ENCODE data around the gene RAB1B. TPM values are rescaled to one million over a fixed set of nuclear protein-coding genes. Genes with fewer than 3 reads are reported as not detected.
A peak's percentile ranks its signal among the peaks of the same experiment; 100 is the strongest.

The RAB1B gene
- total RNA-seq, 4 donors from 2014 or later: 96.0 to 194 (median 130) TPM

DNA sequence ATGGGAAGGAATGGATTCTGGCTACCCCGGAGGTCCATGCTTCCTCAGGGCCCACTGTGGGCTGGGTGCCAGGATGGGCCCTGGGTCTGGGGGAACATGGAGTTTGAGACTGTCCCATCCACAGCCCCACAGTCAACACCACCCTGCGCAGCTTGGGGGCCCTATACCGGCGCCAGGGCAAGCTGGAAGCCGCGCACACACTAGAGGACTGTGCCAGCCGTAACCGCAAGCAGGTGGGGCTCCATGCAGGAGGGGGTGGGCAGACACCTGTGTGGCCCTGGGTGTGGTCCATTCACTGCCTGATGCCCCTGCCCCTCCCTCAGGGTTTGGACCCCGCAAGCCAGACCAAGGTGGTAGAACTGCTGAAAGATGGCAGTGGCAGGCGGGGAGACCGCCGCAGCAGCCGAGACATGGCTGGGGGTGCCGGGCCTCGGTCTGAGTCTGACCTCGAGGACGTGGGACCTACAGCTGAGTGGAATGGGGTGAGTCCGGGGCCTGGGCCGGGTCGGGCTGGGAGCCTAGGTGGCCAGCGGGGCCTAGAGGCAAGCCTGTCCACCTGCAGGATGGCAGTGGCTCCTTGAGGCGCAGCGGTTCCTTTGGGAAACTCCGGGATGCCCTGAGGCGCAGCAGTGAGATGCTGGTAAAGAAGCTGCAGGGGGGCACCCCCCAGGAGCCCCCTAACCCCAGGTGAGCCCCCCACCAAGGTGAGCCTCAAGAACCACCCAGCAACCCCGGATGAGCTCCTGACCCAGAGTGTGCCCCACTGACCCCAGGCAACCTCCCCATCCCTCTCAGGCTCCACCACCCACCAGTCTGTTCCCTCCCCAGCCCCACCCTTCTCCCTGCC is 2.7 kb upstream of the RAB1B start:
- in situ Hi-C loops (cut with MboI; ENCODE audit: low sequenced_read_pairs in 4 of 4): no loop called here

DNA sequence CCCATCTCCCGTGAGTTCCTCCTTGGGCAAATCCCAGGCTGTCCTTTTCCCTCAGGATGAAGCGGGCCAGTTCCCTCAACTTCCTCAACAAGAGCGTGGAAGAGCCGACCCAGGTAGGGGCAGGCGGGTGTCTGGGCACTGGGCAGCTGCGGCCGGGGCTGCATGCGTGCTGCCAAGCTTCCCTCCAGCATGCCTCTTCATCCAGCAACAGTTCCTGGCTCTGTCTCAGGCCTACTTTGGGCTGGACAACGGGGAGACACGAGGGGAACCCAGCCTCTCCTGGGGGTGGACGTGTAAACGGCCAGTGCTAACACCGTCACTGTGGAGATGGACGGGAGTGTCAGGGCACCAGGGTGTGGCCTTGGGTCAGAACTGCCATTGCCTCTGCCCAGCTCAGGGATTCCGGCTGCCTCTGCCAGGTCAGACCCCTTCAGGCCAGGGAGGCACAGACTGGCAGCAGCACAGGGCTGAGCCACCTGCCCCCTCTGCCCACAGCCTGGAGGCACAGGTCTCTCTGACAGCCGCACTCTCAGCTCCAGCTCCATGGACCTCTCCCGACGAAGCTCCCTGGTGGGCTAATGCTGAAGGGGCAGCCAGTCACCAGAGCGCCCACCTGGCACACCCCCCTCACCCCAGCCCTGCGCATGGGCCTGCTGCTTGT is 1.9 kb upstream of the RAB1B start:
- DNase-seq (no peak), ATAC-seq (no peak)
- peaks cover 0 to 21% of the 10 kb centered on the region in 2 donors for H3K36me3 ChIP-seq
- no peak for TF ChIP-seq POLR2A (IDR thresholded peaks at IDR 0.05)
- TF ChIP-seq, protein P1, sequence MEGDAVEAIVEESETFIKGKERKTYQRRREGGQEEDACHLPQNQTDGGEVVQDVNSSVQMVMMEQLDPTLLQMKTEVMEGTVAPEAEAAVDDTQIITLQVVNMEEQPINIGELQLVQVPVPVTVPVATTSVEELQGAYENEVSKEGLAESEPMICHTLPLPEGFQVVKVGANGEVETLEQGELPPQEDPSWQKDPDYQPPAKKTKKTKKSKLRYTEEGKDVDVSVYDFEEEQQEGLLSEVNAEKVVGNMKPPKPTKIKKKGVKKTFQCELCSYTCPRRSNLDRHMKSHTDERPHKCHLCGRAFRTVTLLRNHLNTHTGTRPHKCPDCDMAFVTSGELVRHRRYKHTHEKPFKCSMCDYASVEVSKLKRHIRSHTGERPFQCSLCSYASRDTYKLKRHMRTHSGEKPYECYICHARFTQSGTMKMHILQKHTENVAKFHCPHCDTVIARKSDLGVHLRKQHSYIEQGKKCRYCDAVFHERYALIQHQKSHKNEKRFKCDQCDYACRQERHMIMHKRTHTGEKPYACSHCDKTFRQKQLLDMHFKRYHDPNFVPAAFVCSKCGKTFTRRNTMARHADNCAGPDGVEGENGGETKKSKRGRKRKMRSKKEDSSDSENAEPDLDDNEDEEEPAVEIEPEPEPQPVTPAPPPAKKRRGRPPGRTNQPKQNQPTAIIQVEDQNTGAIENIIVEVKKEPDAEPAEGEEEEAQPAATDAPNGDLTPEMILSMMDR (IDR thresholded peaks at IDR 0.05 in 4 of 5, conservative IDR thresholded peaks at IDR 0.05 in 1 of 5): no peak
- in situ Hi-C loops (cut with MboI; ENCODE audit: low sequenced_read_pairs in 4 of 4) (no loop called here), intact Hi-C loops (cut with DNase I; ENCODE audit: low total_unique reads) (loop anchor here (2.0 to 5.0 kb wide), 3 partner anchors 71 to 348 kb away; partner anchors contain the start of genes C11orf68, DRAP1, RIN1 and SF3B2)
- H3K9me3 ChIP-seq: no peaks in the 10 kb centered on the region
- peaks cover 19 to 27% of the 10 kb centered on the region in 2 donors for H3K4me1 ChIP-seq
- peak overlapping the region; percentile 79 to 91 (median 81) for H3K4me3 ChIP-seq
- H3K27ac ChIP-seq: peak overlapping the region; percentile 92 to 99 (median 96)
- no peaks in the 10 kb centered on the region for H3K27me3 ChIP-seq

More for the DNA sequence above, 2.7 kb upstream of the RAB1B start:
- intact Hi-C loops (cut with DNase I; ENCODE audit: low total_unique reads): loop anchor here (2.0 to 5.0 kb wide), 3 partner anchors 72 to 347 kb away; partner anchors contain the start of genes C11orf68, DRAP1, RIN1 and SF3B2
- DNase-seq (no peak), ATAC-seq (no peak)
- H3K27ac ChIP-seq: no peak overlapping the region
- H3K36me3 ChIP-seq: peaks cover 0 to 25% of the 10 kb centered on the region in 2 donors
- H3K4me1 ChIP-seq: peaks cover 19 to 25% of the 10 kb centered on the region in 2 donors
- no peaks in the 10 kb centered on the region for H3K27me3 ChIP-seq
- no peaks in the 10 kb centered on the region for H3K9me3 ChIP-seq
- H3K4me3 ChIP-seq: no peak overlapping the region
- TF ChIP-seq POLR2A (IDR thresholded peaks at IDR 0.05): no peak

DNA sequence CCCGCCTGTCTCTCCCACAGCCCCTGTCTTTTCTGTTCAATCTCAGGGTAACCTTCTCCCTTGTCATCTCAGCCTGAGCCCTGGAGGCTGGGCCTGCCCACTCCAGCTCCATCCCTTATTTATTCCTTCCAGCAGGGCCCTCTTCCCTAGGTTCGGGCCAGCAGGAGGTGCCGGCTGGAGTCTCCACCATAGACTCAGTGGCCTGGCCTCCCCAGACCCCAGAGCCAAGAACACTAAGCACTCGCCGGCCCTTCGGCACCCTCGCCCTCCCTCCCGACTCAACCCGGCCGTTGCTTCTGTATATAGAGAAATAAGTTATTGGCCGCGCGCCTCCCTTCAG is 1.4 kb upstream of the RAB1B start:
- intact Hi-C loops (cut with DNase I; ENCODE audit: low total_unique reads) (loop anchor here (2.0 to 5.0 kb wide), 3 partner anchors 70 to 348 kb away; partner anchors contain the start of genes C11orf68, DRAP1, RIN1 and SF3B2), in situ Hi-C loops (cut with MboI; ENCODE audit: low sequenced_read_pairs in 4 of 4) (no loop called here)
- ATAC-seq: peak; percentile 1 to 3
- Histone ChIP-seq H3K4me3 (peak overlapping the region; percentile 79 to 91 (median 81)), H3K4me1 (peaks cover 19 to 27% of the 10 kb centered on the region in 2 donors), H3K27ac (peak overlapping the region; percentile 92 to 99 (median 96)), H3K36me3 (peaks cover 0 to 21% of the 10 kb centered on the region in 2 donors), H3K9me3 (no peaks in the 10 kb centered on the region), H3K27me3 (no peaks in the 10 kb centered on the region)
- TF ChIP-seq, protein P1 (IDR thresholded peaks at IDR 0.05 in 4 of 5, conservative IDR thresholded peaks at IDR 0.05 in 1 of 5): no peak
- no peak for TF ChIP-seq POLR2A (IDR thresholded peaks at IDR 0.05)
- DNase-seq: no peak

DNA sequence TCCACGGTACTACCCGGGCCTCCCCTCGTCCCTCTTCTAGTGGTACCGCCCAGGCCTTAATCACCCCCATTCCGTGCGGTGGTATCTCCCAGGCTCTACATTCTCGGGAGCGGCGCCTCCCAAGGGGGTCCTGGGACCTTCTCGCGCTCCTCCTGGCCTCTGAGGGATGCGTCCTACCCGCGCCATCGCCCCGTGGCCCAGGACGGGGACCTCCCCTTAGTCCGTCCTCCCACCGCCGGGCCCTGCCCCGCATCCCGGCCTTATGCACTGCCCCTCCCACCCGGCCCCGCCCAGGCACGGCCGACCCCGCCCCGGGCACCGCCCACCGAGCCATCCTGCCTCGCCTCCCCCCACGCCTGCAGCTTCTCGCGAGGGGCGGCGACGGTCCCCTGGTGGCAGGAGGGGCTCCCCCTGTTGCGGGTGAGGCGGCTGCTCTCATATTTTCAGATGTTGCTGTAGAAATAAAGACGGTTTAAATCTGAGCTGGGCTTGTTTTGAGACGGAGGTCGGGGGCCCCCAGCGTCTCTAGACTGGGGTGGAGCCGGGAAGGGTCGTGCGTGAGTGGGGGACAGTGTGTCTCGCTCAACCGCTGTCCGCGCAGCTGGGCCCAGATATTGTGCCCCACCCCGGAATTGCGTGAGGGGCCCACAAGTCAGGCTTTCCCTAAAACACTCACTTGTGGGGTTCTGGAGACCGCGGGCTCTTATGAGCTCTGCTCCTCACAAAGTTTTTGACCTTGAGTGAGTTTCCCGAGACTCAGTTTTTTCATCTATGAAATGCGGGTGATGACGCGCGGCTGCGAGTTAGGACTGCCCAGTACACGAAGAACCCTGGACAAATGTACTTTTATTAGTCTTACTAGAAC is 828 bp upstream of the RAB1B start:
- ATAC-seq (peak; percentile 70 to 76), DNase-seq (peak; percentile 80 to 83)
- peak overlapping the region; percentile 92 to 99 (median 96) for H3K27ac ChIP-seq
- H3K4me1 ChIP-seq: peaks cover 19 to 27% of the 10 kb centered on the region in 2 donors
- intact Hi-C loops (cut with DNase I; ENCODE audit: low total_unique reads): loop anchor here (1.0 to 5.0 kb wide), 5 partner anchors 22 to 409 kb away; partner anchors contain the start of genes C11orf68, CFL1, DRAP1 and RIN1
- in situ Hi-C loops (cut with MboI; ENCODE audit: low sequenced_read_pairs in 4 of 4): no loop called here
- peaks cover 0 to 22% of the 10 kb centered on the region in 2 donors for H3K36me3 ChIP-seq
- no peaks in the 10 kb centered on the region for H3K9me3 ChIP-seq
- TF ChIP-seq, protein P1 (IDR thresholded peaks at IDR 0.05 in 4 of 5, conservative IDR thresholded peaks at IDR 0.05 in 1 of 5): peak; percentile 13 to 25 (median 20)
- TF ChIP-seq POLR2A (IDR thresholded peaks at IDR 0.05): peak; percentile 76 to 80
- peak overlapping the region; percentile 79 to 91 (median 81) for H3K4me3 ChIP-seq
- H3K27me3 ChIP-seq: no peaks in the 10 kb centered on the region
